GM18870 (cell line): Measurements from ENCODE around the gene CDY2A.
"Not testable (repeated sequence)": the region's sequence is repeated elsewhere in the genome, so short reads cannot be mapped to it uniquely, and the experiment has no call there.

Source experiments
- ATAC-seq: cut with Tn5 transposase; IDR thresholded peaks from one replicate; pipeline ENCODE4 v1.9.1; 2021; ENCODE audit warnings: moderate library complexity; ENCODE audit not compliant: unreplicated experiment

Gene CDY2A, protein sequence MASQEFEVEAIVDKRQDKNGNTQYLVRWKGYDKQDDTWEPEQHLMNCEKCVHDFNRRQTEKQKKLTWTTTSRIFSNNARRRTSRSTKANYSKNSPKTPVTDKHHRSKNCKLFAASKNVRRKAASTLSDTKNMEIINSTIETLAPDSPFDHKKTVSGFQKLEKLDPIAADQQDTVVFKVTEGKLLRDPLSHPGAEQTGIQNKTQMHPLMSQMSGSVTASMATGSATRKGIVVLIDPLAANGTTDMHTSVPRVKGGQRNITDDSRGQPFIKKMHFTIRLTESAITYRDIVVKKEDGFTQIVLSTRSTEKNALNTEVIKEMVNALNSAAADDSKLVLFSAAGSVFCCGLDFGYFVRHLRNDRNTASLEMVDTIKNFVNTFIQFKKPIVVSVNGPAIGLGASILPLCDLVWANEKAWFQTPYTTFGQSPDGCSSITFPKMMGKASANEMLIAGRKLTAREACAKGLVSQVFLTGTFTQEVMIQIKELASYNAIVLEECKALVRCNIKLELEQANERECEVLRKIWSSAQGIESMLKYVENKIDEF

DNA sequence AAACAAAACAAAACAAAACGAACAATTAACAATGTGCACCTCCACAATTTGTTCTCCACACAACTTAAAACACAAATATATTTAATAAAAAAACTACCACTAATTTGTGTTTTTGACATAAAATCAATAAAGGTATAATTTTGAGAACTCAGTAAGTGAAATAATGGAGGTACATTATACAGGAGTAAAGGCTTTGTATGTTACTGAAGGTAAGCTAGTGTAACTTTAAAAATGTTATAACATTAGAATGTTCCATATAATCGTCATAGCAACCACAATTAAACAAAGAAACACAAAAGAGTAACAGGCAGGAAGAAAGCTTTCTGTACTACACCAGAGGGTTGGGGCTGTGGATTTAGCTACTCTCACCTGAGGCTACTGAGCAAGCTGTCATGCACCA lies at the start of gene CDY2A:
Gene CDY2A (plus strand): TSS at position 301 of the 400 bp plus-strand sequence. CDS start 328 bp downstream, outside the sequence.
- not testable (repeated sequence) for ATAC-seq

DNA sequence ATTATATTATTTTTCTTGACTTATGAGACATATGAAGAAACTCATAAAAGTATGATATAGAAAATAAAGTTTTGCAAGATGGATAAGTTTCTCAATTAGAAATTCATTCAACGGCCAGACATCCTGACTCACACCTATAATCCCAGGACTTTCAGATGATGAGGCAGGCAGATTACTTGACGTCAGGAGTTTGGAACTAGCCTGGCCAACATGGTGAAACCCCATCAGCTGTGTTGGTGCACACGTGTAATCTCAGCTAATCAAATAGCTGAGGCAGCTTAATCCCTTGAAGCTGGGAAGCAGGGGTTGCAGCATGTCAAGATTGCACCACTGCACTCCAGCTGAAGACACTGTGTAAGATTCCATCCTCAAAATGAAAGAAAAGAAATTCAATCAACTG lies 28.0 kb upstream of the CDY2A start:
- not testable (repeated sequence) for ATAC-seq

GRCh38 chrY:17998266-17998665 lies 27.3 kb upstream of the CDY2A start:
- ATAC-seq = not testable (repeated sequence)

GRCh38 chrY:18023897-18024296 lies 1.7 kb upstream of the CDY2A start:
- ATAC-seq = not testable (repeated sequence)

GRCh38 chrY:18028845-18029244 lies 3.3 kb downstream of the CDY2A start:
- not testable (repeated sequence) for ATAC-seq

GRCh38 chrY:18030178-18030577 lies 4.6 kb downstream of the CDY2A start:
- not testable (repeated sequence) for ATAC-seq

GRCh38 chrY:18034100-18034814 lies 8.7 kb downstream of the CDY2A start:
- ATAC-seq = not testable (repeated sequence)

DNA sequence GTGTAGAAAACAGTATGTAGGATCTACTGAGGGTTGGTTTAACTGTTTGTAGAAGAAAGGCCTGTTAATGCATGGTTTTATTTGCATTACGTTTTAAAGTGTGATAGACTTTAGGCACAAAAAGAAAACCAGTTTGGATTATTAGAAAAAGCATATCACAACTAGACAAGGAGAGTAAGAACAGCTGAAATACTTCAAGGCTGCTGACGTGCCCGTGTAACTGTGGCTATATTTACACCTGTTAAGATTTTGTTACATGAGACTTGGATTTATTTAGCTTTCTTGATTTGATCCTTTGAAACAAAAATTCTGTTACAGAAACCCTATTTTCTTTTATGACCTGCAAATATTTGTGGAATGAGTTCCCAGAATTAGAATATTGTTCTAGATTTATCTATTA lies 9.3 kb downstream of the CDY2A start:
- ATAC-seq = not testable (repeated sequence)

- not testable (repeated sequence) for ATAC-seq
Observed at GRCh38 chrY:18044990-18045389, 19.4 kb downstream of the CDY2A start.

DNA sequence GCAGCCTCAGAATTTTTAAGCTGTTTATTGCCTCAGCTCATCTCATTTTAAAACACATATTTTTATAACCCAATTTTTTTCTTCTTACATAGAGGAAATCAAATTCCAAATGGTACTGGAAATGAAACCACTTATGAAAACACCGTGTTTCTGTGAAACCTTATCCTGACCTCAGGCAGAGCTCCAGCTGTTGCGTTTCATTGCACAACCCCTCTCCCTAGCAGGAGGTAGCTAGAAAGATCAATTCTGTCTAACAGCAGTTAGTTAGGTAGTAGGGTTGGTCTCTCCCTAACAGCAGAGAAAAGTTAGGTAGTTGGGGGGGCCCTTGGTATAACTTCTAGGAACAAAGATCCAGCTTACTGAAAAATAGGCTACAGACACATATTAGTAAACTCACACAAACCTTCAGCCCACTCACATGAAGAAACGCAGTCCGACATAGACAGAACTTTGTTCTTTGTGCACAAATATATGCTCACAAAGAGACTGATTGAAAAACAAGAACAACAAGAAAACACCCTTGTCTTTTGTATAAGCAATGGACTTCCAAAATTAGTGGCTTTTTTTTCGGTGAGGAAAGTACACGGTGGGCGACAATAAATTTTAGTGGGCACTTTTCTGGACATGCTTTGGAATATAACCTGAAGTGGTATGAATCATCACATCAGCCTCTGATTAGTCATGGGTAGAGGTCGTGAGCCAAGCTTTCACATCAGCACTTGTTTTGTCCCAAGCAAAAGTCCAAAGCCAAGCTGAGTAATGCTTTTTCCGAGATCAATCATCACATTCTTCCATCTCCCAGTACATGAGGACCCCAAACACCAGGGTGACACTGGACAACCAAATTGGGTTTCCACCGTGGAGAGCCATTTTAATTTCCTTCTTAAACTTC lies 22.8 kb downstream of the CDY2A start:
- ATAC-seq = not testable (repeated sequence)

- ATAC-seq = not testable (repeated sequence)
Observed at GRCh38 chrY:18049061-18049460, 23.5 kb downstream of the CDY2A start.

DNA sequence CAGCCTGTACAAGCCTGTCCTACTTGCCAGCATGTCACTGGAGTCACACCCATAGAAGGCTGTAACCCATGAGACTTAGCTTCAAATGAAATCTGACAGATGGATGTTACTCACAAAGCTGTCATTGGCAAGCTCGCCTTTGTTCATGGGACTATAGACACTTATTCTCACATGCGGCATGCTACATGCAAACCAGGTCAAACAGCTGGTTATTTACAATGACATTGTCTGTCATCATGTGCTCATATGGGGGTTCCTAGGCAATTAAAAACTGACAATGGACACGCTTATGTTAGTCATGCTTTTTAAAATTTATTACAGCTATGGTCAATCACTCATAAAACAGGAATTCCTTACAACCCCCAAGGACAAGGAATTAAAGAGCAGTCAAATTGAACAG lies 30.9 kb downstream of the CDY2A start:
- ATAC-seq = not testable (repeated sequence)

DNA sequence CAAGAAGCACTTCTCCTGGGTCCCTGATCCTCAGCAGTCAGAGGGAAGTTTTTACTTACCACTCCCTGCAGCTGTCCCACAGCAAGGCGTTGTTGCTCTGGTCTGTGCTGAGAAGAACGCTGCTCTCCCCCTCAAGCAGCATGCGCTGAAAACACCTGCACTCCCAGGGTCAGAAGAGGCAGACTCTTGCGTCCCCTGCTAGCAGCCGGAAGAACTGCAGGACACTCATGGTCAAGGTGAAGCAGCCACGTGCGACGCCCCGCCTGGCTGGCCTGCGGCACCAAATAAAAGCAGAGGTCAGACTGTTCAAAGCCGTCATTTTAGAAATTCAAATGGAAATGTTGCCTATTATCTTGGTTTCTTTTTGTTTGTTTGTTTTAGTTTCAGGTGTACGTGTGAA lies 47.9 kb downstream of the CDY2A start:
- not testable (repeated sequence) for ATAC-seq
